Neural crest cell (in vitro differentiated cells): Measurements from ENCODE around the gene SEMA5B. TPM values are rescaled to one million over a fixed set of nuclear protein-coding genes. Genes with fewer than 3 reads are reported as not detected.

Experiments used
- DNase-seq: peaks from one replicate; pipeline ENCODE4 v3.0.0; 2021; ENCODE audit warnings: low read depth, mixed read lengths, low spot score
- H3K27ac Mint-ChIP-seq: one replicate; pipeline ENCODE4 v1.8.0; 2021; ENCODE audit warnings: mild to moderate bottlenecking, mixed read lengths; ENCODE audit not compliant: unreplicated experiment
- H3K27me3 Mint-ChIP-seq: 2 replicates; pipeline ENCODE4 v1.8.0; 2021; ENCODE audit warnings: low read depth, mild to moderate bottlenecking, mixed read lengths
- H3K36me3 Mint-ChIP-seq: 2 replicates; pipeline ENCODE4 v1.8.0; 2021; ENCODE audit warnings: low read depth, mild to moderate bottlenecking, mixed read lengths
- H3K4me1 Mint-ChIP-seq: 2 replicates; pipeline ENCODE4 v1.8.0; 2021; ENCODE audit warnings: mixed read lengths
- H3K4me3 Mint-ChIP-seq: one replicate; pipeline ENCODE4 v1.8.0; 2021; ENCODE audit warnings: mild to moderate bottlenecking, mixed read lengths
- H3K9me3 Mint-ChIP-seq: 2 replicates; pipeline ENCODE4 v1.8.0; 2021; ENCODE audit warnings: mixed read lengths
- total RNA-seq: library from RNA; stranded (reverse); gene quantifications from 2 replicates; pipeline ENCODE4 v1.2.1, GENCODE V29; 2021
- TF ChIP-seq, protein P1 (sequence below): fragments of 200-600 bp; sonication (generic); conservative IDR thresholded peaks from 2 replicates; pipeline ENCODE4 v1.5.0; 2021; ENCODE audit warnings: antibody characterized with exemption, mild to moderate bottlenecking

SEMA5B gene
- total RNA-seq, 1 donor from 2014 or later = 57.3 TPM

DNA sequence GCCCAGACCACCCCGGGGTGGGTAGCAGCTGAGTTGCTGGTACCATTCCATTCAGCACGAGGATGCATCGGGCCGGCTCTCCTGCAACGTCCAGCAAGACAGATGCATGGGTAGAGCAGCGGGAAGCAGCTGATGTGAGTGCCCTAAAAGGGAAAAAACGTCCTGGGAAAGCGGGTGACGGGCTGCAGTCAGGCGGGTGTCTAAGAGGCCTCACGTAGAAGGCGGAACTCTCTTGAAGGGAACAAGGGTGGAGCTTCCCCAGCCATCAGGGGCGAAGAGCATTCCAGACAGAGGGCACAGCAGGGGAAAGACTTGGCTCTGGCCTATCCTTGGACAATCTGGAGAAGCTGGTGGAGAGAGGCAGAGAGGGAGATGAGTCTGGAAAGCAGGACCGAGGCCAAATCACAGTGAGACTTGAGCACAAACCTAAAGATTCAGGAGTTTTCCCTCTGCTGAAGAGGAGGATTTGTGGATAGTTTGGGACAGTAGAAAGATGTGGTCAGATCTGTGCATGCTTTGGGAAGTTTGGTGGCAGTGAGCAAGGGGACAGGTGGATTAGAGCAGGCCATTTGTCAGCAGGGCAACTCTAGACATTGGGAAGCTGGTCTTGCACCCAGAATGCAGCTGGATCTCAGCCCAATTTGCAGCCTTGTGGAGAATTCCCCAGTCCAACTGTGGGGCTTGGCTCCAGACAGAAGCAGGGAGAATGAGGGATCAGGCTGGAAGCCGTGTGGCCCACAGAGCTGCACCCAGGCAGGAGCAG, 70.7 kb downstream of the SEMA5B start:
- DNase-seq = no peak
- no peaks in the 10 kb centered on the region for H3K36me3 Mint-ChIP-seq
- H3K27ac Mint-ChIP-seq = no peak overlapping the region
- H3K4me3 Mint-ChIP-seq = no peak overlapping the region
- H3K9me3 Mint-ChIP-seq = no peaks in the 10 kb centered on the region
- no peaks in the 10 kb centered on the region for H3K27me3 Mint-ChIP-seq
- TF ChIP-seq, protein P1, sequence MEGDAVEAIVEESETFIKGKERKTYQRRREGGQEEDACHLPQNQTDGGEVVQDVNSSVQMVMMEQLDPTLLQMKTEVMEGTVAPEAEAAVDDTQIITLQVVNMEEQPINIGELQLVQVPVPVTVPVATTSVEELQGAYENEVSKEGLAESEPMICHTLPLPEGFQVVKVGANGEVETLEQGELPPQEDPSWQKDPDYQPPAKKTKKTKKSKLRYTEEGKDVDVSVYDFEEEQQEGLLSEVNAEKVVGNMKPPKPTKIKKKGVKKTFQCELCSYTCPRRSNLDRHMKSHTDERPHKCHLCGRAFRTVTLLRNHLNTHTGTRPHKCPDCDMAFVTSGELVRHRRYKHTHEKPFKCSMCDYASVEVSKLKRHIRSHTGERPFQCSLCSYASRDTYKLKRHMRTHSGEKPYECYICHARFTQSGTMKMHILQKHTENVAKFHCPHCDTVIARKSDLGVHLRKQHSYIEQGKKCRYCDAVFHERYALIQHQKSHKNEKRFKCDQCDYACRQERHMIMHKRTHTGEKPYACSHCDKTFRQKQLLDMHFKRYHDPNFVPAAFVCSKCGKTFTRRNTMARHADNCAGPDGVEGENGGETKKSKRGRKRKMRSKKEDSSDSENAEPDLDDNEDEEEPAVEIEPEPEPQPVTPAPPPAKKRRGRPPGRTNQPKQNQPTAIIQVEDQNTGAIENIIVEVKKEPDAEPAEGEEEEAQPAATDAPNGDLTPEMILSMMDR = no peak
- H3K4me1 Mint-ChIP-seq = peaks cover 16% of the 10 kb centered on the region

DNA sequence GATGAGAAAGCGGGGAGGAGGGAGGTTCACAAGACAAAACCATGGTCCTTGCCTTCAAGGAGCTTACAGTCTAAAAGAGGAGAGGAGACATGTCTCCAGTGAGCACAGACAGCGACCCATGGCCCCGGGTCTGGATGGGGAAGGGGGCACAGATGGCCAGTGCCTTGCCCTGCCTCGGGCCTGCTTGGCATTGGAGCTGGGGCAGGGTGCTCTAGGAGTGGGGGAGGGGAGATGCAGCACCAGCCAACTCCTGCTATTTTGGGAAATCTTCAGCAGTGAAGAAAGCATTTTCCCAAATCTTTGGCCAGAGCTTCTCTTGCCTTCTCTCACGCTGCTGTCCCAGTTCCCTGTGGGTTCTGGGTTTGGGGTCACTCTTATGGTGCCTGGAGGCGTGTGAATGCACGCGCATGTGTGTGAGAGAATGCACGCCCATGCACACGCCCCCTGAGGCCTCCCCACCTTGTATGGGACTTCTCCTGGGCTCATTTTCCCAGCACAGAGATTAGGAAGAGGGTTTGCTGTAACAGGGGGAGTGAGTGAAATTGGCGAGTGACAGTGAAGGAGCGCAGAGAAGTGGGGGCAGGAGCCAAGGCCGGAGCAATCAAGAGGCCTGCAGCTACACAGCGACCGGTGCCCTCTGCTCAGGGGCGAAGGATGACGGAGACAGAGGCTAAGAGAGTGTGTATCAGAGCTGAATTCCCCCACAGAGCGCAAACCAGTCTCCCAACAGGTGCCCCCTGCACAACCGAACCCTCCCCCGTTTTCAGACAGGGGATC, 71.5 kb downstream of the SEMA5B start:
- peaks cover 16% of the 10 kb centered on the region for H3K4me1 Mint-ChIP-seq
- H3K36me3 Mint-ChIP-seq = peaks cover 2% of the 10 kb centered on the region
- no peaks in the 10 kb centered on the region for H3K27me3 Mint-ChIP-seq
- TF ChIP-seq, protein P1 = no peak
- no peaks in the 10 kb centered on the region for H3K9me3 Mint-ChIP-seq
- DNase-seq = no peak
- H3K4me3 Mint-ChIP-seq = no peak overlapping the region
- no peak overlapping the region for H3K27ac Mint-ChIP-seq

DNA sequence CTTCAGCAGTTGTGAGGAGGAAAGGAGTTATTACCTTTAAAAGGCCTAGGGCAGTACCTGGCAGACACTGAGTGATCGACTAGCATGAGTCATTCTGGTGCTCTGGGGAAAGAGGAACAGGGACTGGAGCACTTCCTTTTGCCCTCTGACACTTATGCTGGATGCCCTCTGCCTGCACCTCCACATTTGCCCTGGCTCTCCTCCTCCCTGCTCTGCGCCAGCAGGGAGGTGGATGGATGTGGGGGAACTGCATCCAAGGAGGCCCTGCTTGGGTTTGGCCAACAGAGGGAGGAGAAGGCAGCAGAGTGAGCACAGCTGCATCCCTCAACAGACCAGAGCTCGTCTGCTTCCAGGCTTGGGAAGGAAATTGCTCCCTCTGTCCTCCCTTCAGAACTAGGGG, 75.0 kb downstream of the SEMA5B start:
- TF ChIP-seq, protein P1 = no peak
- DNase-seq = no peak
- Mint-ChIP-seq H3K4me1 (no peaks in the 10 kb centered on the region), H3K27ac (peak overlapping the region; percentile 50), H3K9me3 (no peaks in the 10 kb centered on the region), H3K36me3 (peaks cover 7% of the 10 kb centered on the region), H3K4me3 (no peak overlapping the region), H3K27me3 (no peaks in the 10 kb centered on the region)

DNA sequence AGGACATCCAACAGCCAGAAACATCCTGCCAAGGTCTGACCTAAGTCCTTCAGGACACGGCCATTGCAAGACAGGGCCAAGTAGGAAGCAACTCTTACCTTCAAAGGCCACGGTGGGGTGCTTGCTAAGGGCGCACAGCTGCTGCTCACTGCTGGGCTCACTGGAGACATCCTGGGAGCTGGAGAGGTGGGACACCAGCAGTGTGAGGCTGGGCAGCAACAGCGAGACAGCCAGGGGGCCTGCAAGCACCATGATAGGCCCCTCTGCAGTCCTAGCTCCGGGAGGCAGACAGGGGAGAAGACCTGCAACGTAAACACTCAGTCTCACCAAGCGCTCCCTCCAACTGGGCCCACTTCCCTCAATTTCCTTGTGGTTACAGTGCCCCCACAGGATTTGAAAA, 79.2 kb downstream of the SEMA5B start:
- H3K36me3 Mint-ChIP-seq = peaks cover 7% of the 10 kb centered on the region
- H3K27me3 Mint-ChIP-seq = no peaks in the 10 kb centered on the region
- H3K27ac Mint-ChIP-seq = no peak overlapping the region
- peaks cover 8% of the 10 kb centered on the region for H3K4me1 Mint-ChIP-seq
- DNase-seq = no peak
- TF ChIP-seq, protein P1 = no peak
- H3K4me3 Mint-ChIP-seq = no peak overlapping the region
- H3K9me3 Mint-ChIP-seq = no peaks in the 10 kb centered on the region

DNA sequence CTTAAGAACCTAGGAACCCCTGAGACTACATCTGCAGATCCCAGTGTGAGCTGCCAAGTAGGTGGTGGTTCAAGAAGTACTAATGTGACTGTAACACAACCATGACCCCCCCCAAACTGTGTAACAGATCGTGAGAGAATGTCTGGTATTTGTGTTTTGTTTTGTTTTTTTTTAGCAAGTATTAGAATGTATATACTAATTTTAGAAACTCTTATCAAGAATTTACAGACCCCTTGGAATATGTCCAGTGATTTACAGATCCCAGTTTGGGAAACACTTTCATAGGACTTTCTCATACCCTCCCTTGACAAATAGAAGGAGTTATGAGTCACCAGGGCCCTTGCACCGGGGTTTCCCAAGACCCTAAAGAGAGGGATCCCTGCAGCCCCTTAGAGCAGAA, 79.8 kb downstream of the SEMA5B start:
- TF ChIP-seq, protein P1 = no peak

More for the DNA sequence above, 79.8 kb downstream of the SEMA5B start:
- DNase-seq = no peak
- Mint-ChIP-seq H3K9me3 (no peaks in the 10 kb centered on the region), H3K36me3 (peaks cover 7% of the 10 kb centered on the region), H3K4me3 (no peak overlapping the region), H3K27ac (no peak overlapping the region), H3K4me1 (peaks cover 8% of the 10 kb centered on the region), H3K27me3 (no peaks in the 10 kb centered on the region)
